ENCODE results near the gene NRGN. TPM values are rescaled to one million over a fixed set of nuclear protein-coding genes. Genes with fewer than 3 reads are reported as not detected.

The NRGN gene
- total and polyA plus RNA-seq, 3 donors from 2014 or later: 3.0 to 10.4 (median 5.5) TPM

- intact Hi-C loops (cut with DNase I; ENCODE audit: low total_unique reads): no loop called here
- TF ChIP-seq CTCF (IDR thresholded peaks at IDR 0.05) (no peak), POLR2A (IDR thresholded peaks at IDR 0.05) (no peak)
- Histone ChIP-seq H3K9me3 (no peaks in the 10 kb centered on the region), H3K36me3 (ENCODE audit: low read depth, missing control alignments) (no peaks in the 10 kb centered on the region), H3K4me3 (no peak overlapping the region), H3K27ac (no peak overlapping the region), H3K4me1 (peaks cover 4% of the 10 kb centered on the region), H3K27me3 (no peaks in the 10 kb centered on the region)
- no peak for DNase-seq
- 81 to 83% methylated on average over 6 to 7 of the region's 7 CpGs for WGBS, 2 donors
These were observed 2.0 kb upstream of the NRGN start for GRCh38 chr11:124737638-124738305.

GRCh38 chr11:124738713-124739478, 846 bp upstream of the NRGN start:
- Histone ChIP-seq H3K27ac (no peak overlapping the region), H3K36me3 (ENCODE audit: low read depth, missing control alignments) (no peaks in the 10 kb centered on the region), H3K4me3 (peak overlapping the region; percentile 50 to 73), H3K9me3 (no peaks in the 10 kb centered on the region), H3K4me1 (peaks cover 4% of the 10 kb centered on the region), H3K27me3 (no peaks in the 10 kb centered on the region)
- 43 to 54% methylated on average over 21 of the region's 21 CpGs for WGBS, 2 donors
- no peak for DNase-seq
- intact Hi-C loops (cut with DNase I; ENCODE audit: low total_unique reads): no loop called here
- TF ChIP-seq CTCF (IDR thresholded peaks at IDR 0.05) (no peak), POLR2A (IDR thresholded peaks at IDR 0.05) (no peak)

- 2 to 3% methylated on average over 15 to 37 of the region's 37 CpGs for WGBS, 2 donors
- DNase-seq: no peak
- intact Hi-C loops (cut with DNase I; ENCODE audit: low total_unique reads): no loop called here
- Histone ChIP-seq H3K4me1 (peaks cover 4% of the 10 kb centered on the region), H3K4me3 (peak overlapping the region; percentile 50 to 73), H3K36me3 (ENCODE audit: low read depth, missing control alignments) (no peaks in the 10 kb centered on the region), H3K27ac (no peak overlapping the region), H3K9me3 (no peaks in the 10 kb centered on the region), H3K27me3 (no peaks in the 10 kb centered on the region)
- TF ChIP-seq POLR2A (IDR thresholded peaks at IDR 0.05) (no peak), CTCF (IDR thresholded peaks at IDR 0.05) (peak; percentile 26 to 45 (median 38))
These were observed 638 bp downstream of the NRGN start for GRCh38 chr11:124740277-124740882.

GRCh38 chr11:124742555-124742954, 2.8 kb downstream of the NRGN start:
- no peaks in the 10 kb centered on the region for H3K27me3 ChIP-seq
- peaks cover 11% of the 10 kb centered on the region for H3K4me1 ChIP-seq
- no peak for TF ChIP-seq POLR2A (IDR thresholded peaks at IDR 0.05)
- H3K36me3 ChIP-seq (ENCODE audit: low read depth, missing control alignments): no peaks in the 10 kb centered on the region
- no peaks in the 10 kb centered on the region for H3K9me3 ChIP-seq
- intact Hi-C loops (cut with DNase I; ENCODE audit: low total_unique reads): no loop called here
- H3K4me3 ChIP-seq: no peak overlapping the region
- H3K27ac ChIP-seq: no peak overlapping the region
- 77 to 88% methylated on average over 2 of the region's 2 CpGs for WGBS, 2 donors
- DNase-seq: no peak

GRCh38 chr11:124743050-124743449, 3.3 kb downstream of the NRGN start:
- H3K36me3 ChIP-seq (ENCODE audit: low read depth, missing control alignments): no peaks in the 10 kb centered on the region
- H3K4me3 ChIP-seq: no peak overlapping the region
- intact Hi-C loops (cut with DNase I; ENCODE audit: low total_unique reads): no loop called here
- H3K27ac ChIP-seq: no peak overlapping the region
- no peaks in the 10 kb centered on the region for H3K27me3 ChIP-seq
- WGBS, 2 donors: 88% methylated on average over 6 of the region's 6 CpGs
- H3K4me1 ChIP-seq: peaks cover 11% of the 10 kb centered on the region
- H3K9me3 ChIP-seq: no peaks in the 10 kb centered on the region
- TF ChIP-seq CTCF (IDR thresholded peaks at IDR 0.05) (no peak), POLR2A (IDR thresholded peaks at IDR 0.05) (no peak)
- no peak for DNase-seq
